ENCODE results near the gene RAB18.

Gene RAB18

DNA sequence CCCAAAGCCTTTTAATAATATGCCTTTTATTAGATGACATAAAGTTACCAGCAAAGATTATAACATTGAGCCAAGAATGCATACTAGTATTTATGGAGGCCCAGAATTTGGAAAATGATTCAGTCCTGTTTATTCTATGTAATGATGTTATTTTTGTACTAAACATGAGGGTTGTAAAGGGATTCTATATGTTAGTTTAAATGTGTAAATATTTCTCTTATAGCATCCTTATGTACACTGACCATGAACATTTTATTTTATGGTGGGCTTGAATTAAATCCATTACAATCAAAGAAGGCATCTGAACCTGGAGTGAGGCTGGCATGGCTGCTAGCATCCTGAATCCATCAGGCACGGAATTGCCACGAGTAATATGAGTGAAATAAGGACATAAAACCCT, 80.2 kb downstream of the RAB18 start:
- Histone ChIP-seq H3K27ac (no peak overlapping the region), H3K27me3 (no peaks in the 10 kb centered on the region), H3K4me3 (no peak overlapping the region), H3K4me1 (no peaks in the 10 kb centered on the region), H3K36me3 (peaks cover 0 to 9% (median 4%) of the 10 kb centered on the region in 3 donors), H3K9me3 (no peaks in the 10 kb centered on the region)
- intact Hi-C loops (cut with DNase I; ENCODE audit: low total_unique reads): no loop called here
- TF ChIP-seq, protein P1, sequence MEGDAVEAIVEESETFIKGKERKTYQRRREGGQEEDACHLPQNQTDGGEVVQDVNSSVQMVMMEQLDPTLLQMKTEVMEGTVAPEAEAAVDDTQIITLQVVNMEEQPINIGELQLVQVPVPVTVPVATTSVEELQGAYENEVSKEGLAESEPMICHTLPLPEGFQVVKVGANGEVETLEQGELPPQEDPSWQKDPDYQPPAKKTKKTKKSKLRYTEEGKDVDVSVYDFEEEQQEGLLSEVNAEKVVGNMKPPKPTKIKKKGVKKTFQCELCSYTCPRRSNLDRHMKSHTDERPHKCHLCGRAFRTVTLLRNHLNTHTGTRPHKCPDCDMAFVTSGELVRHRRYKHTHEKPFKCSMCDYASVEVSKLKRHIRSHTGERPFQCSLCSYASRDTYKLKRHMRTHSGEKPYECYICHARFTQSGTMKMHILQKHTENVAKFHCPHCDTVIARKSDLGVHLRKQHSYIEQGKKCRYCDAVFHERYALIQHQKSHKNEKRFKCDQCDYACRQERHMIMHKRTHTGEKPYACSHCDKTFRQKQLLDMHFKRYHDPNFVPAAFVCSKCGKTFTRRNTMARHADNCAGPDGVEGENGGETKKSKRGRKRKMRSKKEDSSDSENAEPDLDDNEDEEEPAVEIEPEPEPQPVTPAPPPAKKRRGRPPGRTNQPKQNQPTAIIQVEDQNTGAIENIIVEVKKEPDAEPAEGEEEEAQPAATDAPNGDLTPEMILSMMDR (IDR thresholded peaks at IDR 0.05): no peak
- no peak for DNase-seq

Data from tibial artery (tissue), 4 donors.